IMR-90 (cell line): ENCODE data around the gene KCNAB1. TPM values are rescaled to one million over a fixed set of nuclear protein-coding genes. Genes with fewer than 3 reads are reported as not detected.
A peak's percentile ranks its signal among the peaks of the same experiment; 100 is the strongest.

Experiments
- ATAC-seq: fragments of 200-7000 bp; cut with Tn5 transposase; 2 replicates; pipeline ENCODE4 v1.9.1; 2020; ENCODE audit warnings: low read depth, mild to moderate bottlenecking, moderate library complexity
- BruUV-seq: library from RNA; stranded (reverse); fragments of 400-500 nt; replicated peaks from 2 replicates; lab custom pipeline; 2021; lab: Mats Ljungman, UMichigan
- CTCF ChIA-PET: fragments of 300-600 bp; formaldehyde crosslinking; extraction: SDS; loops from one replicate; lab custom pipeline; 2021; ENCODE audit warnings: antibody characterized with exemption; lab: Yijun Ruan, JAX
- POLR2A ChIA-PET: fragments of 300-600 bp; sonication (Branson Sonifier 250); formaldehyde crosslinking; loops from one replicate; lab custom pipeline; 2022; ENCODE audit warnings: antibody characterized with exemption; ENCODE audit not compliant: unreplicated experiment; lab: Charles Lee
- DNase-seq: peaks from one replicate; pipeline ENCODE4 v3.0.0; 2013
- H2AFZ ChIP-seq: replicated peaks from 2 replicates; pipeline ENCODE3; 2013; ENCODE audit warnings: low read length, mild to moderate bottlenecking; ENCODE audit not compliant: poor library complexity
- H2AK5ac ChIP-seq: 2 replicates; pipeline ENCODE4 v1.6.1; 2013; ENCODE audit warnings: low read depth, low read length, inconsistent platforms
- H2AK9ac ChIP-seq: replicated peaks from 2 replicates; pipeline ENCODE3; 2013; ENCODE audit warnings: mild to moderate bottlenecking, low read depth, low read length, moderate library complexity; ENCODE audit not compliant: poor library complexity
- H2BK120ac ChIP-seq: 2 replicates; pipeline ENCODE4 v1.6.1; 2013; ENCODE audit warnings: low read depth, low read length, inconsistent platforms
- H2BK15ac ChIP-seq: 3 replicates; pipeline ENCODE4 v1.6.1; 2013; ENCODE audit warnings: low read depth, low read length, inconsistent platforms
- H2BK20ac ChIP-seq: 2 replicates; pipeline ENCODE4 v1.6.1; 2013; ENCODE audit warnings: low read depth, mild to moderate bottlenecking, inconsistent platforms, low read length, moderate library complexity
- H2BK5ac ChIP-seq: 2 replicates; pipeline ENCODE4 v1.6.1; 2013; ENCODE audit warnings: mild to moderate bottlenecking, low read depth, low read length, inconsistent platforms; ENCODE audit not compliant: poor library complexity, severe bottlenecking
- H3K14ac ChIP-seq: replicated peaks from 2 replicates; pipeline ENCODE4 v1.6.1; 2013; ENCODE audit warnings: low read depth, low read length, inconsistent platforms
- H3K18ac ChIP-seq: 2 replicates; pipeline ENCODE4 v1.6.1; 2013; ENCODE audit warnings: low read depth, low read length, control low read depth
- H3K23ac ChIP-seq: 2 replicates; pipeline ENCODE4 v1.6.1; 2013; ENCODE audit warnings: low read depth, low read length, inconsistent platforms
- H3K27ac ChIP-seq: 2 replicates; pipeline ENCODE4 v1.5.1; 2013; ENCODE audit warnings: mild to moderate bottlenecking, control low read depth, low read length; ENCODE audit not compliant: insufficient read depth
- H3K27me3 ChIP-seq: 2 replicates; pipeline ENCODE4 v1.6.1; 2013; ENCODE audit warnings: low read length; ENCODE audit not compliant: control insufficient read depth, insufficient read depth
- H3K36me3 ChIP-seq: 2 replicates; pipeline ENCODE4 v1.6.1; 2013; ENCODE audit warnings: low read length, mixed read lengths; ENCODE audit not compliant: control insufficient read depth, insufficient read depth
- H3K4ac ChIP-seq: 2 replicates; pipeline ENCODE4 v1.6.1; 2013; ENCODE audit warnings: low read depth, low read length, inconsistent platforms
- H3K4me1 ChIP-seq: 2 replicates; pipeline ENCODE4 v1.6.1; 2013; ENCODE audit warnings: low read length, mixed read lengths; ENCODE audit not compliant: control insufficient read depth, insufficient read depth
- H3K4me2 ChIP-seq: 2 replicates; pipeline ENCODE4 v1.6.1; 2013; ENCODE audit warnings: low read depth, mild to moderate bottlenecking, control low read depth, low read length, moderate library complexity
- H3K4me3 ChIP-seq: 2 replicates; pipeline ENCODE4 v1.5.1; 2013; ENCODE audit warnings: low read depth, mild to moderate bottlenecking, control low read depth, low read length, moderate library complexity; ENCODE audit not compliant: insufficient read depth
- H3K56ac ChIP-seq: 2 replicates; pipeline ENCODE4 v1.6.1; 2013; ENCODE audit warnings: low read length, inconsistent platforms; ENCODE audit not compliant: insufficient read depth; ENCODE audit errors: extremely low read depth
- H3K79me1 ChIP-seq, 2 experiments: 2 replicates each; pipeline ENCODE4 v1.6.1; 2013; ENCODE audit warnings: low read length in 2 of 2, inconsistent platforms in 1 of 2, low read depth in 1 of 2
- H3K9ac ChIP-seq: 2 replicates; pipeline ENCODE4 v1.6.1; 2013; ENCODE audit warnings: low read depth, low read length, control low read depth
- H3K9me1 ChIP-seq: 2 replicates; pipeline ENCODE4 v1.6.1; 2013; ENCODE audit warnings: low read length, inconsistent platforms; ENCODE audit not compliant: insufficient read depth
- H3K9me3 ChIP-seq: 2 replicates; pipeline ENCODE4 v1.6.1; 2013; ENCODE audit warnings: low read length; ENCODE audit not compliant: control insufficient read depth, insufficient read depth
- H4K20me1 ChIP-seq: 2 replicates; pipeline ENCODE4 v1.6.1; 2013; ENCODE audit warnings: low read length, inconsistent platforms; ENCODE audit not compliant: insufficient read depth
- H4K5ac ChIP-seq: 2 replicates; pipeline ENCODE4 v1.6.1; 2013; ENCODE audit warnings: mild to moderate bottlenecking, low read depth, low read length, control low read depth
- H4K8ac ChIP-seq, 2 experiments: 2 replicates each; pipeline ENCODE4 v1.6.1; 2013; ENCODE audit warnings: low read depth in 2 of 2, low read length in 2 of 2, control low read depth in 1 of 2, inconsistent platforms in 1 of 2
- H4K91ac ChIP-seq: 2 replicates; pipeline ENCODE4 v1.6.1; 2013; ENCODE audit warnings: low read depth, low read length, inconsistent platforms; ENCODE audit not compliant: insufficient read depth
- CEBPB ChIP-seq: IDR thresholded peaks from 2 replicates; pipeline ENCODE4 v1.6.1; 2012; ENCODE audit warnings: low read depth, low read length, improper control_type of control experiment
- RAD21 ChIP-seq: IDR thresholded peaks from 2 replicates; pipeline ENCODE4 v1.6.1; 2012; ENCODE audit warnings: low read length, improper control_type of control experiment
- SMC3 ChIP-seq: fragments of 150-350 bp; IDR thresholded peaks from 2 replicates; pipeline ENCODE4 v1.6.1; 2016; ENCODE audit warnings: low read depth, mild to moderate bottlenecking, antibody characterized with exemption, low read length, moderate library complexity
- WGBS, 2 experiments: methylation state at CpG; one replicate each; pipeline versions ENCODE4 v1.1.5 to v1.1.7; 2013; ENCODE audit warnings: missing lambda C conversion rate in 2 of 2; ENCODE audit not compliant: insufficient read length in 1 of 2; ENCODE audit errors: extremely low coverage in 2 of 2; 5-methylcytosine and 5-hydroxymethylcytosine counted together
- dilution Hi-C: fragments of 300-500 bp; cut with HindIII; formaldehyde crosslinking; loops from one replicate; pipeline ENCODE4 v1.14.3; 2018; ENCODE audit warnings: low sequenced_read_pairs; ENCODE audit not compliant: unreplicated experiment
- in situ Hi-C: fragments of 300-500 bp; cut with MboI; formaldehyde crosslinking; loops from 3 replicates; pipeline ENCODE4 v1.14.3; 2019; ENCODE audit warnings: low sequenced_read_pairs, inconsistent platforms, mixed read lengths
- intact Hi-C: fragments of 100-400 bp; cut with micrococcal nuclease; formaldehyde crosslinking; loops from 2 replicates; pipeline ENCODE4 v1.10.0; 2022
- polyA plus RNA-seq, 3 experiments: library from polyadenylated mRNA; depleted of rRNA; stranded (reverse); fragments of >200 nt; gene quantifications; 2 replicates each; pipeline ENCODE4 v1.2.3, GENCODE V29; 2012; ENCODE audit warnings: low replicate concordance in 1 of 3
- total RNA-seq: library from RNA; depleted of rRNA; stranded (reverse); fragments of >200 nt; gene quantifications from 2 replicates; pipeline ENCODE4 v1.2.3, GENCODE V29; 2012
- TF ChIP-seq, protein P1 (sequence below): conservative IDR thresholded peaks from 2 replicates; pipeline ENCODE4 v1.5.1; 2012; ENCODE audit warnings: mild to moderate bottlenecking, low read depth, low read length, improper control_type of control experiment

Gene KCNAB1
- total and polyA plus RNA-seq, 2 of the 4 experiments (the other 2 are of a cell fraction): under 0.01 to 0.07 TPM

DNA sequence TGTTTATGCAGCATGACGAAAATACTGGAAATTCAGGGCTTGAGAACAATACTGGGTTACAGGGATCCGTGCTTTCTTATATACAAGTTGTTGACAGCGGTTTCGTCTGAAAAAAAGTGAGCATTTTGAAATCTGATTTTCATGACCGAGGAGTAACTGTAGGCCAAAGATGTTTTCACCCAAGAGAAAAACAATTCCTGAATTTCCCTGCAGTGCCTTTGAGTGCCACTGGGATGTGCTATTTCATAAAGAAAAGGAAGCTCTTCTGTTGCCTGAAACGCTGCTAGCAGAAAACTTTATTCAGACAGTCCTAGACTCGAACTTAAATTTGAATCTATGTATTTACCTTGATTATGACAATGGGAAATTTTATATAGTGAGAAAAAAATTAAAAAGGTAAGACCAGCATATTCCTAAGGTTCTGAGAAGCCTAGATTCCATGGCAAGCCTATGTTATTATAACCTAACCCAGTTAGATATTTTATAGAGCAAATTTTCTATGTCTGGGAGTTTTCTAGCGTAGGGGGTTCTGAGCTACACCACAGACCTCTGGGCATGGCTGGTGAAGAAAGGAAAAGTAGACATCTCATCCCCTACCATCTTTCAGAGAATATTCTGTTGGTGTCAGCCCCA, 30.2 kb downstream of the KCNAB1 start:
- TF ChIP-seq SMC3: peak; percentile 79
- peak; percentile 92 for TF ChIP-seq RAD21
- TF ChIP-seq, protein P1, sequence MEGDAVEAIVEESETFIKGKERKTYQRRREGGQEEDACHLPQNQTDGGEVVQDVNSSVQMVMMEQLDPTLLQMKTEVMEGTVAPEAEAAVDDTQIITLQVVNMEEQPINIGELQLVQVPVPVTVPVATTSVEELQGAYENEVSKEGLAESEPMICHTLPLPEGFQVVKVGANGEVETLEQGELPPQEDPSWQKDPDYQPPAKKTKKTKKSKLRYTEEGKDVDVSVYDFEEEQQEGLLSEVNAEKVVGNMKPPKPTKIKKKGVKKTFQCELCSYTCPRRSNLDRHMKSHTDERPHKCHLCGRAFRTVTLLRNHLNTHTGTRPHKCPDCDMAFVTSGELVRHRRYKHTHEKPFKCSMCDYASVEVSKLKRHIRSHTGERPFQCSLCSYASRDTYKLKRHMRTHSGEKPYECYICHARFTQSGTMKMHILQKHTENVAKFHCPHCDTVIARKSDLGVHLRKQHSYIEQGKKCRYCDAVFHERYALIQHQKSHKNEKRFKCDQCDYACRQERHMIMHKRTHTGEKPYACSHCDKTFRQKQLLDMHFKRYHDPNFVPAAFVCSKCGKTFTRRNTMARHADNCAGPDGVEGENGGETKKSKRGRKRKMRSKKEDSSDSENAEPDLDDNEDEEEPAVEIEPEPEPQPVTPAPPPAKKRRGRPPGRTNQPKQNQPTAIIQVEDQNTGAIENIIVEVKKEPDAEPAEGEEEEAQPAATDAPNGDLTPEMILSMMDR: peak; percentile 94
- TF ChIP-seq CEBPB: no peak
- in situ Hi-C loops: loop anchor here (5.0 to 25.0 kb wide), 3 partner anchors 234 to 512 kb away; partner anchors contain the start of gene TIPARP
- Histone ChIP-seq H2AK9ac (peak overlapping the region; percentile 11), H4K5ac (no peak overlapping the region), H4K20me1 (no peaks in the 10 kb centered on the region), H3K18ac (no peak overlapping the region), H3K9ac (no peak overlapping the region), H3K4ac (no peak overlapping the region; the same call in 1 of the 2 replicates), H3K4me3 (no peak overlapping the region), H3K36me3 (no peaks in the 10 kb centered on the region), H3K79me1 (no peaks in the 10 kb centered on the region), H3K9me3 (no peaks in the 10 kb centered on the region), H3K27me3 (peaks cover 5% of the 10 kb centered on the region), H3K27ac (no peak overlapping the region), H4K8ac (no peak overlapping the region), H3K4me2 (no peak overlapping the region), H3K23ac (no peak overlapping the region), H2AFZ (no peak overlapping the region), H3K4me1 (peaks cover 3% of the 10 kb centered on the region), H2AK5ac (no peak overlapping the region), H2BK120ac (no peak overlapping the region), H2BK5ac (no peak overlapping the region), H3K56ac (no peak overlapping the region), H2BK20ac (no peak overlapping the region), H4K91ac (no peak overlapping the region), H3K14ac (no peak overlapping the region), H2BK15ac (no peak overlapping the region), H3K9me1 (no peaks in the 10 kb centered on the region)
- DNase-seq: peak; percentile 64
- POLR2A ChIA-PET: interaction anchor here (0.6 kb wide), 1 partner anchor 99 kb away, joined by 5 read pairs; no protein-coding TSS in a partner anchor
- CTCF ChIA-PET: interaction anchor here (0.5 to 3.1 kb wide), 11 partner anchors 13 to 938 kb away, joined by 3 to 10 read pairs (median 4); no protein-coding TSS in a partner anchor
- intact Hi-C loops: loop anchor here (1.0 to 5.0 kb wide), 7 partner anchors 232 to 986 kb away; no protein-coding TSS in a partner anchor
- BruUV-seq: no TSS peak
- peak; percentile 86 for ATAC-seq
- 10% methylated on average over 2 of the region's 8 CpGs; no CpG with 5 or more reads in 1 of the 2 experiments for WGBS, 2 experiments
- dilution Hi-C loops: loop anchor here (25.0 kb wide), 1 partner anchor 362 kb away; no protein-coding TSS in a partner anchor
